ENCODE data around the gene RBM20.

RBM20 gene

GRCh38 chr10:110730345-110731050, 86.4 kb downstream of the RBM20 start:
- no peak overlapping the region for H3K4me3 Mint-ChIP-seq
- peaks cover 44% of the 10 kb centered on the region for H3K27me3 Mint-ChIP-seq (ENCODE audit: low read depth)
- H3K4me1 Mint-ChIP-seq (ENCODE audit: low read depth), result peaks cover 11% of the 10 kb centered on the region
- no peaks in the 10 kb centered on the region for H3K9me3 Mint-ChIP-seq
- H3K36me3 Mint-ChIP-seq (ENCODE audit: low read depth), result no peaks in the 10 kb centered on the region
- H3K27ac Mint-ChIP-seq, result no peak overlapping the region

- Mint-ChIP-seq H3K4me1 (ENCODE audit: low read depth) (peaks cover 8% of the 10 kb centered on the region), H3K4me3 (peak overlapping the region; percentile 47), H3K9me3 (no peaks in the 10 kb centered on the region), H3K27me3 (ENCODE audit: low read depth) (peaks cover 52% of the 10 kb centered on the region), H3K36me3 (ENCODE audit: low read depth) (no peaks in the 10 kb centered on the region), H3K27ac (no peak overlapping the region)
These were observed 89.2 kb downstream of the RBM20 start for GRCh38 chr10:110733218-110733952.

- Mint-ChIP-seq H3K27ac (no peak overlapping the region), H3K4me1 (ENCODE audit: low read depth) (peaks cover 13% of the 10 kb centered on the region), H3K9me3 (no peaks in the 10 kb centered on the region), H3K4me3 (no peak overlapping the region), H3K27me3 (ENCODE audit: low read depth) (peaks cover 52% of the 10 kb centered on the region), H3K36me3 (ENCODE audit: low read depth) (no peaks in the 10 kb centered on the region)
These were observed 91.5 kb downstream of the RBM20 start for GRCh38 chr10:110735620-110736027.

GRCh38 chr10:110737886-110738634, 93.9 kb downstream of the RBM20 start:
- Mint-ChIP-seq H3K36me3 (ENCODE audit: low read depth) (no peaks in the 10 kb centered on the region), H3K27me3 (ENCODE audit: low read depth) (peaks cover 28% of the 10 kb centered on the region), H3K4me1 (ENCODE audit: low read depth) (peaks cover 28% of the 10 kb centered on the region), H3K9me3 (no peaks in the 10 kb centered on the region), H3K27ac (no peak overlapping the region), H3K4me3 (no peak overlapping the region)

GRCh38 chr10:110739811-110740271, 95.7 kb downstream of the RBM20 start:
- no peaks in the 10 kb centered on the region for H3K9me3 Mint-ChIP-seq
- H3K36me3 Mint-ChIP-seq (ENCODE audit: low read depth), result no peaks in the 10 kb centered on the region
- no peak overlapping the region for H3K4me3 Mint-ChIP-seq
- H3K27ac Mint-ChIP-seq, result peak overlapping the region; percentile 64
- peaks cover 22% of the 10 kb centered on the region for H3K4me1 Mint-ChIP-seq (ENCODE audit: low read depth)
- peaks cover 13% of the 10 kb centered on the region for H3K27me3 Mint-ChIP-seq (ENCODE audit: low read depth)

GRCh38 chr10:110742801-110743200, 98.7 kb downstream of the RBM20 start:
- Mint-ChIP-seq H3K4me3 (no peak overlapping the region), H3K36me3 (ENCODE audit: low read depth) (no peaks in the 10 kb centered on the region), H3K27ac (no peak overlapping the region), H3K9me3 (no peaks in the 10 kb centered on the region), H3K27me3 (ENCODE audit: low read depth) (no peaks in the 10 kb centered on the region), H3K4me1 (ENCODE audit: low read depth) (peaks cover 31% of the 10 kb centered on the region)

GRCh38 chr10:110744782-110745181, 100.6 kb downstream of the RBM20 start:
- H3K27me3 Mint-ChIP-seq (ENCODE audit: low read depth), result no peaks in the 10 kb centered on the region
- H3K9me3 Mint-ChIP-seq, result peaks cover 7% of the 10 kb centered on the region
- H3K36me3 Mint-ChIP-seq (ENCODE audit: low read depth), result peaks cover 10% of the 10 kb centered on the region
- H3K4me1 Mint-ChIP-seq (ENCODE audit: low read depth), result peaks cover 38% of the 10 kb centered on the region
- no peak overlapping the region for H3K27ac Mint-ChIP-seq
- no peak overlapping the region for H3K4me3 Mint-ChIP-seq

GRCh38 chr10:110746254-110746826, 102.2 kb downstream of the RBM20 start:
- no peak overlapping the region for H3K4me3 Mint-ChIP-seq
- H3K36me3 Mint-ChIP-seq (ENCODE audit: low read depth), result peaks cover 11% of the 10 kb centered on the region
- H3K4me1 Mint-ChIP-seq (ENCODE audit: low read depth), result peaks cover 37% of the 10 kb centered on the region
- no peak overlapping the region for H3K27ac Mint-ChIP-seq
- H3K27me3 Mint-ChIP-seq (ENCODE audit: low read depth), result no peaks in the 10 kb centered on the region
- peaks cover 7% of the 10 kb centered on the region for H3K9me3 Mint-ChIP-seq

GRCh38 chr10:110746969-110747608, 103.0 kb downstream of the RBM20 start:
- peaks cover 7% of the 10 kb centered on the region for H3K9me3 Mint-ChIP-seq
- H3K4me1 Mint-ChIP-seq (ENCODE audit: low read depth), result peaks cover 37% of the 10 kb centered on the region
- peak overlapping the region; percentile 6 for H3K27ac Mint-ChIP-seq
- H3K4me3 Mint-ChIP-seq, result no peak overlapping the region
- H3K36me3 Mint-ChIP-seq (ENCODE audit: low read depth), result peaks cover 11% of the 10 kb centered on the region
- no peaks in the 10 kb centered on the region for H3K27me3 Mint-ChIP-seq (ENCODE audit: low read depth)

GRCh38 chr10:110747609-110748464, 103.7 kb downstream of the RBM20 start:
- Mint-ChIP-seq H3K4me1 (ENCODE audit: low read depth) (peaks cover 33% of the 10 kb centered on the region), H3K9me3 (peaks cover 7% of the 10 kb centered on the region), H3K27ac (peak overlapping the region; percentile 6), H3K4me3 (no peak overlapping the region), H3K27me3 (ENCODE audit: low read depth) (no peaks in the 10 kb centered on the region), H3K36me3 (ENCODE audit: low read depth) (peaks cover 11% of the 10 kb centered on the region)

- Mint-ChIP-seq H3K4me1 (ENCODE audit: low read depth) (peaks cover 37% of the 10 kb centered on the region), H3K27me3 (ENCODE audit: low read depth) (no peaks in the 10 kb centered on the region), H3K4me3 (no peak overlapping the region), H3K9me3 (peaks cover 7% of the 10 kb centered on the region), H3K36me3 (ENCODE audit: low read depth) (peaks cover 11% of the 10 kb centered on the region), H3K27ac (no peak overlapping the region)
These were observed 104.8 kb downstream of the RBM20 start for GRCh38 chr10:110748970-110749369.

GRCh38 chr10:110750931-110751330, 106.8 kb downstream of the RBM20 start:
- peaks cover 47% of the 10 kb centered on the region for H3K4me1 Mint-ChIP-seq (ENCODE audit: low read depth)
- H3K36me3 Mint-ChIP-seq (ENCODE audit: low read depth), result peaks cover 11% of the 10 kb centered on the region
- peaks cover 7% of the 10 kb centered on the region for H3K9me3 Mint-ChIP-seq
- no peak overlapping the region for H3K4me3 Mint-ChIP-seq
- no peak overlapping the region for H3K27ac Mint-ChIP-seq
- H3K27me3 Mint-ChIP-seq (ENCODE audit: low read depth), result no peaks in the 10 kb centered on the region

GRCh38 chr10:110751850-110752249, 107.7 kb downstream of the RBM20 start:
- Mint-ChIP-seq H3K27ac (no peak overlapping the region), H3K4me3 (no peak overlapping the region), H3K27me3 (ENCODE audit: low read depth) (no peaks in the 10 kb centered on the region), H3K9me3 (peaks cover 7% of the 10 kb centered on the region), H3K4me1 (ENCODE audit: low read depth) (peaks cover 44% of the 10 kb centered on the region), H3K36me3 (ENCODE audit: low read depth) (peaks cover 11% of the 10 kb centered on the region)

Data from T-helper 1 cell treated with Interleukin-12 subunit alpha and Interleukin-12 subunit beta and Interleukin-4 antibody, amounts not matched to agents 30 μg/mL and 1 μg/mL, for 36 hours (primary cell).